Activated CD4-positive, alpha-beta T cell treated with anti-CD3 and anti-CD28 coated beads, Interleukin-2, amount 10 ng/mL, durations not matched to agents 24 days and 14 days (primary cell): Measurements from ENCODE around the gene SRPK2. TPM values are rescaled to one million over a fixed set of nuclear protein-coding genes. Genes with fewer than 3 reads are reported as not detected.
A peak's percentile ranks its signal among the peaks of the same experiment; 100 is the strongest.
"Not testable (repeated sequence)": the region's sequence is repeated elsewhere in the genome, so short reads cannot be mapped to it uniquely, and the experiment has no call there.

Experiments
- DNase-seq: peaks from one replicate; pipeline ENCODE4 v3.0.0; 2022
- H3K27ac Mint-ChIP-seq: one replicate; pipeline ENCODE4 v1.8.0; 2022; ENCODE audit warnings: mild to moderate bottlenecking, mixed read lengths
- H3K27me3 Mint-ChIP-seq: one replicate; pipeline ENCODE4 v1.8.0; 2022; ENCODE audit warnings: mixed read lengths
- H3K36me3 Mint-ChIP-seq: one replicate; pipeline ENCODE4 v1.8.0; 2022; ENCODE audit warnings: low read depth, mild to moderate bottlenecking, mixed read lengths
- H3K4me1 Mint-ChIP-seq: one replicate; pipeline ENCODE4 v1.8.0; 2021; ENCODE audit warnings: mixed read lengths
- H3K4me3 Mint-ChIP-seq: one replicate; pipeline ENCODE4 v1.8.0; 2022; ENCODE audit warnings: mild to moderate bottlenecking, moderate library complexity, mixed read lengths
- H3K9me3 Mint-ChIP-seq: one replicate; pipeline ENCODE4 v1.8.0; 2021; ENCODE audit warnings: mixed read lengths
- intact Hi-C: fragments of 100-400 bp; cut with micrococcal nuclease; formaldehyde crosslinking; loops from one replicate; pipeline ENCODE4 v1.15.1; 2023
- total RNA-seq: library from RNA; stranded (reverse); gene quantifications from 2 replicates; pipeline ENCODE4 v1.2.3, GENCODE V29; 2022

Gene SRPK2
- total RNA-seq, 1 donor from 2014 or later, result 52.3 TPM

DNA sequence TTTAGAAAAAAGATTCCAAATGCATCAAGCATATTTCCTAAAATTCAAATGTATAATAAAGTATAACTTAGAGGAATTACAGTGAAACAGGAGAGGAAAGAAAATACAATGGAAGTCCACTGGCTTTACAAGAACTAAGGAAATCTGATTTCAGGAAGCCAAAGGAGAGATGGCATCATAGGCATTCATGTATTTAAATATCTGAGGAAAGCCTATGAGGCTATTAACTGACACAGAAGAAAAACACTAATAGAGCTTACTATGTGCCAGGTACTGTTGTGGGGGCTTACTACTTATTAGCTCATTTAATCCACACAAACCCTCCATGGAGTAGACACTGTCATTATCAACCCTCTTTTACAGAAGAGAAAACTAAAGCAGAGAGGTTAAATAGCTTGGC lies 92.2 kb downstream of the SRPK2 start:
- H3K27ac Mint-ChIP-seq, result no peak overlapping the region
- DNase-seq, result no peak

GRCh38 chr7:105295596-105296352 lies 92.9 kb downstream of the SRPK2 start:
- no peak overlapping the region for H3K27ac Mint-ChIP-seq
- no peak for DNase-seq
- intact Hi-C loops, result loop anchor here (5.0 to 10.0 kb wide), 4 partner anchors 88 to 353 kb away; partner anchors contain the start of genes KMT2E and SRPK2

More for the DNA sequence above, 92.2 kb downstream of the SRPK2 start:
- peaks cover 8% of the 10 kb centered on the region for H3K36me3 Mint-ChIP-seq
- peaks cover 6% of the 10 kb centered on the region for H3K9me3 Mint-ChIP-seq
- peaks cover 37% of the 10 kb centered on the region for H3K4me1 Mint-ChIP-seq
- intact Hi-C loops, result loop anchor here (5.0 to 10.0 kb wide), 4 partner anchors 89 to 354 kb away; partner anchors contain the start of genes KMT2E and SRPK2
- H3K27me3 Mint-ChIP-seq, result no peaks in the 10 kb centered on the region
- no peak overlapping the region for H3K4me3 Mint-ChIP-seq

GRCh38 chr7:105294482-105294881 lies 94.2 kb downstream of the SRPK2 start:
- H3K36me3 Mint-ChIP-seq, H3K27me3 Mint-ChIP-seq, H3K4me3 Mint-ChIP-seq, DNase-seq, H3K9me3 Mint-ChIP-seq, H3K27ac Mint-ChIP-seq: not testable (repeated sequence)
- intact Hi-C loops, result loop anchor here (10.0 kb wide), 1 partner anchor 280 kb away; the partner anchor contains the start of gene KMT2E
- peaks cover 34% of the 10 kb centered on the region for H3K4me1 Mint-ChIP-seq

More at GRCh38 chr7:105295596-105296352, 92.9 kb downstream of the SRPK2 start:
- Mint-ChIP-seq H3K9me3 (peaks cover 6% of the 10 kb centered on the region), H3K36me3 (peaks cover 6% of the 10 kb centered on the region), H3K27me3 (no peaks in the 10 kb centered on the region), H3K4me1 (peaks cover 36% of the 10 kb centered on the region), H3K4me3 (no peak overlapping the region)

DNA sequence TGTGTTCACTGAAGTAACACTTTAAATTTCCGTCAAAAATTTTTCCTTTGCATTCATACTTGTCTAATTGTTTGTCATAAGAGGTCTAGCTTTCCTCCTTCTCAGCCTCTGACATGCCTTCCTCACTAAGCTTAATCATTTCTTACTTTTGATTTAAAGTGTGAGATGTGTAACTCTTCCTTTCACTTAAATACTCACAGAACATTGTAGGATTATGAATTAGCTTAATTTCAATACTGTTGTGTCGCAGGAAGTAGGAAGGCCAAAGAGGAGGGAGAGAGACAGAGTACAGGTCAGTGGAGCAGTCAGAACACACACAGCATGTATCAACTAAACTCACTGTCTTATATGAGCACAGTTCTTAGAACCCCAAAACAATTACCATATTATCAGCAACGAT lies 99.0 kb downstream of the SRPK2 start:
- peaks cover 12% of the 10 kb centered on the region for H3K4me1 Mint-ChIP-seq
- H3K9me3 Mint-ChIP-seq, result no peaks in the 10 kb centered on the region
- peaks cover 5% of the 10 kb centered on the region for H3K36me3 Mint-ChIP-seq
- no peak overlapping the region for H3K4me3 Mint-ChIP-seq
- no peak for DNase-seq
- intact Hi-C loops, result loop anchor here (1.0 to 10.0 kb wide), 2 partner anchors 9 to 275 kb away; partner anchors contain the start of gene KMT2E
- H3K27ac Mint-ChIP-seq, result peak overlapping the region; percentile 43
- no peaks in the 10 kb centered on the region for H3K27me3 Mint-ChIP-seq

- no peaks in the 10 kb centered on the region for H3K27me3 Mint-ChIP-seq
- no peak overlapping the region for H3K4me3 Mint-ChIP-seq
- no peak for DNase-seq
- H3K27ac Mint-ChIP-seq, result no peak overlapping the region
- intact Hi-C loops, result no loop called here
- H3K36me3 Mint-ChIP-seq, result peaks cover 5% of the 10 kb centered on the region
- H3K9me3 Mint-ChIP-seq, result no peaks in the 10 kb centered on the region
- H3K4me1 Mint-ChIP-seq, result peaks cover 9% of the 10 kb centered on the region
Measured at GRCh38 chr7:105286441-105286840, 102.3 kb downstream of the SRPK2 start.

GRCh38 chr7:105285118-105285874 lies 103.4 kb downstream of the SRPK2 start:
- Mint-ChIP-seq H3K4me1 (peaks cover 9% of the 10 kb centered on the region), H3K27ac (no peak overlapping the region), H3K27me3 (no peaks in the 10 kb centered on the region), H3K36me3 (peaks cover 5% of the 10 kb centered on the region), H3K9me3 (no peaks in the 10 kb centered on the region), H3K4me3 (no peak overlapping the region)
- intact Hi-C loops, result no loop called here
- DNase-seq, result no peak

DNA sequence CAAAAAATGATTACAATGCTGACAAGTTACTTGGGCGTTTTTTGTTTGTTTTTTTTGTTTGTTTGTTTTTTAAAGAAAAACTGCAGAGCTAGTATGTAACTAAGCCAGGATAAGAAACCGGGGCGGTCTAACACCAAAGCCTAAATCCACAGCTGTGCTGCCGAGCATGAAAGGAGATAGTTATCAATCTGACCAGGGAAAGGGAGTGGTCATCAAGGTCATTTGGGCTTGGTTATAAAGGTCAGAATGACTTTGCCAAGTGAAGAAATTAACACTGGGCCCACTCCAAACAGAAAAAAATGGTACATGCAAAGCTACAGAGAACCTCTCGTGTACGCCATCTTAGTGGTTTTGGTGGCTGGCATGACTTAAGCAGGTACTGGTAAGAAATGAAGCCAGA lies 104.7 kb downstream of the SRPK2 start:
- intact Hi-C loops, result no loop called here
- H3K9me3 Mint-ChIP-seq, result no peaks in the 10 kb centered on the region
- H3K4me3 Mint-ChIP-seq, result no peak overlapping the region
- peaks cover 1% of the 10 kb centered on the region for H3K36me3 Mint-ChIP-seq
- H3K27me3 Mint-ChIP-seq, result no peaks in the 10 kb centered on the region
- H3K4me1 Mint-ChIP-seq, result peaks cover 2% of the 10 kb centered on the region
- H3K27ac Mint-ChIP-seq, result no peak overlapping the region
- DNase-seq, result no peak

DNA sequence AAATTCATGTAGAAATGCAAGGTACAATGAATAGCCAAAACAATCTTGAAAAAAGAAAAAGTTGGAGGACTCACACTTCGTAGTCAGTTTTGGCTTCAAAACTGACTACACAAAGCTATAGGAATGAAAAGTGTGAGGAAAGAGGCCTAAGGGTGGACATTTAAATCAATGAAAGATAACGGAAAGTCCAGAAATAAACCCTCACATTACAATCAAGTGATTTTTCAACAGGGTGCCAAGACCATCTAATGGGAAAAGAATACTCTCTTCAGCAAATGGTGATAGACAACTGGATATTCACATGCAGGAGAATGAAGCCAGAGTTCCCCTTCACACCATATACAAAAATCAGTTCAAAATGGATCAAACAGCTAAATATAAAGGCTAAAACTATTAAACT lies 106.8 kb downstream of the SRPK2 start:
- H3K36me3 Mint-ChIP-seq, result peaks cover 1% of the 10 kb centered on the region
- no peaks in the 10 kb centered on the region for H3K27me3 Mint-ChIP-seq
- no peak for DNase-seq
- H3K4me1 Mint-ChIP-seq, result peaks cover 2% of the 10 kb centered on the region
- intact Hi-C loops, result no loop called here
- no peak overlapping the region for H3K27ac Mint-ChIP-seq
- H3K4me3 Mint-ChIP-seq, result no peak overlapping the region
- no peaks in the 10 kb centered on the region for H3K9me3 Mint-ChIP-seq

DNA sequence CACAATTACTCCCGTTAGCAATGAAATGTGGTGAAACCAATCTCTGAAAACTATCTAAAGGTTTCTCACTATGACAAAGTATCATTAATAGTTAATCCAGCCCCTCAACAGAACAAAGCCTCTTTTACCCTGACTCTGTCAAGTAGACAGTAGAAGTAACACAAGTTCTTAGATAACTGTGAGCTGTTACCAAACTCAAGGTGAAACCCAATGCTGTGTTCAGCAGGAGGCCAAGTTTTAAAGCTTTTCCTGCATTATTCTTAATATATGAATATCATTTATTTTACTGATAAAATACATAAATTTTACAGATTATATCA lies 109.1 kb downstream of the SRPK2 start:
- H3K4me3 Mint-ChIP-seq, result no peak overlapping the region
- peaks cover 1% of the 10 kb centered on the region for H3K36me3 Mint-ChIP-seq
- peaks cover 8% of the 10 kb centered on the region for H3K4me1 Mint-ChIP-seq
- H3K27ac Mint-ChIP-seq, result no peak overlapping the region
- H3K9me3 Mint-ChIP-seq, result no peaks in the 10 kb centered on the region
- H3K27me3 Mint-ChIP-seq, result no peaks in the 10 kb centered on the region
- intact Hi-C loops, result no loop called here
- DNase-seq, result no peak

GRCh38 chr7:105278973-105279687 lies 109.6 kb downstream of the SRPK2 start:
- Mint-ChIP-seq H3K4me1 (peaks cover 10% of the 10 kb centered on the region), H3K36me3 (peaks cover 1% of the 10 kb centered on the region), H3K27me3 (no peaks in the 10 kb centered on the region), H3K4me3 (no peak overlapping the region), H3K27ac (no peak overlapping the region), H3K9me3 (no peaks in the 10 kb centered on the region)
- DNase-seq, result no peak
- intact Hi-C loops, result no loop called here

DNA sequence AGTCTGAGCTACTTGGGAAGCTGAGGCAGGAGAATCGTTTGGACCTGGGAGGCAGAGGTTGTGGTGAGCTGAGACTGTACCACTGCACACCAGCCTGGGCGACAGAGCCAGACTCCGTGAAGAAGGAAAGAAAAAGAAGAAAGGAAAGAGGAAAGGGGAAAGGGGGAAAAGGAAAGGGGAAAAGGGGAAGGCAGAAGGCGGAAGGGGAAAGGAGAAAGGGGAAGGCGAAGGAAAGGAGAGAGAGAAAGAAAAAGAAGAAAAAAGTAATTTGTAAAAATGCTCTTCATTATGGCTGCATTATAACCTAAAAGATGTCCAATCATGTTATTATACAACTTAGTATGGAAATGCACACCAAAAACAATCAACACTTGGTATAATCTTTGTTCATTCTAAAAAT lies 110.2 kb downstream of the SRPK2 start:
- Mint-ChIP-seq H3K4me1 (peaks cover 10% of the 10 kb centered on the region), H3K9me3 (no peaks in the 10 kb centered on the region), H3K4me3 (no peak overlapping the region), H3K27me3 (no peaks in the 10 kb centered on the region), H3K27ac (no peak overlapping the region), H3K36me3 (peaks cover 1% of the 10 kb centered on the region)
- no peak for DNase-seq
- intact Hi-C loops, result no loop called here

DNA sequence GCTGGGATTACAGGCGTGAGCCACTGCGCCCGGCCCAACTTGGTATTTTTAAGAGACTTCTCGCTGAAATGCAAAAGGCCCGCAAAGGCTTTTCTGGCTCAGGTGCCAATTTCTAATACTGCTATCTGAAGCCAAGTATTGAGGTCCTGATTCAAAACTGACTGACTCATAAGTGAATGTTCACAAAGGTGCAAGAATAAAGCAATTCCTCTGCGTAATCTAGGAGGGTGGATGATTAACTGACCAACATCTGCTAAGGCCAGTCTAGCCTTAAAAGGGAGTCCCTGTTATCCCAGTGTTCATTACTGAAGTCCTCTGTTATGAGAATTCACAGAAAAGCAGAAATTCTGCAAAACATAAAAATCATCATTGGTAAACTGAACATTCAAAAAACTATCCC lies 111.4 kb downstream of the SRPK2 start:
- Mint-ChIP-seq H3K4me1 (peaks cover 13% of the 10 kb centered on the region), H3K4me3 (no peak overlapping the region), H3K27me3 (no peaks in the 10 kb centered on the region), H3K36me3 (peaks cover 1% of the 10 kb centered on the region), H3K27ac (no peak overlapping the region), H3K9me3 (no peaks in the 10 kb centered on the region)
- DNase-seq, result no peak
- intact Hi-C loops, result no loop called here

- DNase-seq, result no peak
- Mint-ChIP-seq H3K27ac (no peak overlapping the region), H3K9me3 (no peaks in the 10 kb centered on the region), H3K27me3 (no peaks in the 10 kb centered on the region), H3K36me3 (no peaks in the 10 kb centered on the region), H3K4me3 (no peak overlapping the region), H3K4me1 (peaks cover 20% of the 10 kb centered on the region)
- intact Hi-C loops, result no loop called here
Measured at GRCh38 chr7:105270117-105270516, 118.6 kb downstream of the SRPK2 start.

DNA sequence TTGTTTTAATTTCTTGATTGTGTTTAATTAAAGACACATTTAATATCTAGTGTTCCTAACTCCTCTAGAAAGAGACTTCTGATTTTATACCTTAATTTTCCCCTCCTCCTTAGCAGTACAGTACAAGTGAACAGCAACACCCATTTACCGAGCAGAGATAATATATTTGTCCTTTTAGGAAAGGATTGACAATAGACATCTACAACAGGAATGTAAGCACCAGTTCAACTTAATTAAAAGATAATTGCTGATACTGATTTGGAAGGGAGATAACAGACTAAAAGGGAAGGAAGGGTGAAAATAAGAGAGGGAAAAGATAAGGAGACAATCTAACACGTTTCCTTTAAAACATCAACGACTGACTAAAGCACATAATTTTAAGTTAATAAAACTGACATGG lies 119.3 kb downstream of the SRPK2 start:
- DNase-seq, result no peak
- Mint-ChIP-seq H3K4me3 (peak overlapping the region; percentile 83), H3K36me3 (no peaks in the 10 kb centered on the region), H3K4me1 (peaks cover 17% of the 10 kb centered on the region), H3K27me3 (no peaks in the 10 kb centered on the region), H3K9me3 (no peaks in the 10 kb centered on the region), H3K27ac (peak overlapping the region; percentile 48)
- intact Hi-C loops, result loop anchor here (5.0 to 10.0 kb wide), 4 partner anchors 38 to 155 kb away; no protein-coding TSS in a partner anchor
